Measurements from ENCODE around the gene OR2L5. TPM values are rescaled to one million over a fixed set of nuclear protein-coding genes. Genes with fewer than 3 reads are reported as not detected.

OR2L5 gene
- total and polyA plus RNA-seq, 2 of the 4 experiments (the other 2 are of a cell fraction), result not detected

GRCh38 chr1:248055261-248055660, 41.8 kb downstream of the OR2L5 start:
- Histone ChIP-seq H2AFZ (replicated peaks; ENCODE audit: low read length, poor library complexity) (no peak overlapping the region), H3K4me1 (ENCODE audit: control insufficient read depth, insufficient read depth, low read length) (no peaks in the 10 kb centered on the region), H3K56ac (ENCODE audit: extremely low read depth, insufficient read depth, low read length) (no peak overlapping the region), H3K27ac (ENCODE audit: insufficient read depth, low read length) (no peak overlapping the region), H2BK5ac (ENCODE audit: low read depth, low read length, poor library complexity, severe bottlenecking) (no peak overlapping the region), H3K9ac (ENCODE audit: low read depth, low read length) (no peak overlapping the region), H3K79me1 (ENCODE audit: low read depth in 1 of 2, low read length in 2 of 2) (no peaks in the 10 kb centered on the region), H4K91ac (ENCODE audit: insufficient read depth, low read depth, low read length) (no peak overlapping the region), H3K23ac (ENCODE audit: low read depth, low read length) (no peak overlapping the region), H3K4me2 (ENCODE audit: low read depth, low read length) (no peak overlapping the region), H2AK9ac (replicated peaks; ENCODE audit: low read depth, low read length, poor library complexity) (no peak overlapping the region), H2BK20ac (ENCODE audit: low read depth, low read length) (no peak overlapping the region), H3K27me3 (ENCODE audit: control insufficient read depth, insufficient read depth, low read length) (no peaks in the 10 kb centered on the region), H3K4ac (ENCODE audit: low read depth, low read length) (no peak overlapping the region), H2BK15ac (ENCODE audit: low read depth, low read length) (no peak overlapping the region), H3K9me3 (ENCODE audit: control insufficient read depth, insufficient read depth, low read length) (peaks cover 9% of the 10 kb centered on the region; the same call in 1 of the 2 replicates), H3K9me1 (ENCODE audit: insufficient read depth, low read length) (no peaks in the 10 kb centered on the region), H3K4me3 (ENCODE audit: insufficient read depth, low read depth, low read length) (no peak overlapping the region), H4K8ac (ENCODE audit: low read depth in 2 of 2, low read length in 2 of 2) (no peak overlapping the region), H4K20me1 (ENCODE audit: insufficient read depth, low read length) (no peaks in the 10 kb centered on the region), H3K36me3 (ENCODE audit: control insufficient read depth, insufficient read depth, low read length) (no peaks in the 10 kb centered on the region), H2BK120ac (ENCODE audit: low read depth, low read length) (no peak overlapping the region), H3K14ac (replicated peaks; ENCODE audit: low read depth, low read length) (no peak overlapping the region), H3K18ac (ENCODE audit: low read depth, low read length) (no peak overlapping the region), H4K5ac (ENCODE audit: low read depth, low read length) (no peak overlapping the region), H2AK5ac (ENCODE audit: low read depth, low read length) (no peak overlapping the region)
- DNase-seq (no peak), ATAC-seq (ENCODE audit: low read depth) (no peak)
- dilution Hi-C loops (cut with HindIII; ENCODE audit: low sequenced_read_pairs, unreplicated experiment), result no loop called here
- TF ChIP-seq BHLHE40 (IDR thresholded peaks at IDR 0.05; ENCODE audit: low read depth, low read length), result no peak
- no peak for TF ChIP-seq USF2 (IDR thresholded peaks at IDR 0.05; ENCODE audit: low read depth, low read length)
- no peak for TF ChIP-seq POLR2A (IDR thresholded peaks at IDR 0.05; ENCODE audit: low read depth, low read length)
- TF ChIP-seq MAZ (IDR thresholded peaks at IDR 0.05; ENCODE audit: borderline replicate concordance, low read depth, low read length), result no peak
- TF ChIP-seq NFE2L2 (IDR thresholded peaks at IDR 0.05; ENCODE audit: low read depth, low read length), result no peak
- TF ChIP-seq MAFK (IDR thresholded peaks at IDR 0.05; ENCODE audit: low read depth, low read length), result no peak
- in situ Hi-C loops (cut with MboI; ENCODE audit: low sequenced_read_pairs), result no loop called here
- ChIA-PET CTCF (no interaction called here), POLR2A (ENCODE audit: unreplicated experiment) (no interaction called here)
- intact Hi-C loops (cut with micrococcal nuclease), result no loop called here
- no CpG with 5 or more reads among the region's 2 CpGs for WGBS, 2 experiments (ENCODE audit: extremely low coverage in 2 of 2, insufficient read length in 1 of 2)
- no TSS peak for BruUV-seq (replicated peaks)
